Motor neuron (in vitro differentiated cells): ENCODE results near the gene SAFB2. TPM values are rescaled to one million over a fixed set of nuclear protein-coding genes. Genes with fewer than 3 reads are reported as not detected.
A peak's percentile ranks its signal among the peaks of the same experiment; 100 is the strongest.

Source experiments
- ATAC-seq, 8 experiments: fragments of 200-7000 bp; cut with Tn5 transposase; replicated peaks in 6 of 8; 2 replicates each; pipeline ENCODE4 v1.8.0; 2021; ENCODE audit warnings: mild to moderate bottlenecking in 8 of 8, moderate library complexity in 8 of 8
- H3K27ac ChIP-seq, 2 donors: fragments of 250-450 bp; sonication (Bioruptor Pico); 2 replicates each; pipeline ENCODE4 v1.9.0; 2021; ENCODE audit warnings: antibody characterized with exemption in 2 of 2, mild to moderate bottlenecking in 2 of 2, moderate library complexity in 1 of 2
- H3K4me1 ChIP-seq, 2 donors: fragments of 250-450 bp; sonication (Bioruptor Pico); replicated peaks in 1 of 2; 2 replicates each; pipeline ENCODE4 v1.6.1; 2021; ENCODE audit warnings: antibody characterized with exemption in 2 of 2, mild to moderate bottlenecking in 2 of 2, moderate library complexity in 1 of 2
- H3K4me3 ChIP-seq, 5 donors: fragments of 250-450 bp; sonication (Bioruptor Pico); 2 replicates each; pipeline ENCODE4 v1.9.0; 2021; ENCODE audit warnings: antibody characterized with exemption in 5 of 5, mild to moderate bottlenecking in 5 of 5, moderate library complexity in 4 of 5
- WGBS, 10 experiments: fragments of 450-650 bp; shearing (Covaris generic); methylation state at CpG; one replicate each; pipeline ENCODE4 v1.0.0; 2022; 5-methylcytosine and 5-hydroxymethylcytosine counted together
- in situ Hi-C, 9 experiments: fragments of 400-800 bp; cut with MboI; loops; one replicate each; pipeline ENCODE4 v1.15.0; 2021; ENCODE audit warnings: low sequenced_read_pairs in 9 of 9, low pct_unique_long_range_greater_than_20kb in 2 of 9; ENCODE audit not compliant: unreplicated experiment in 9 of 9
- total RNA-seq, 8 experiments: library from RNA; unstranded; fragments of 300-600 nt; gene quantifications; 2 replicates each; pipeline versions ENCODE4 v1.2.3 to v1.2.4, GENCODE V29; 2022

The SAFB2 gene
- total RNA-seq: 10 to 100 TPM; 31.1 to 97.5 (median 50.6) TPM

DNA sequence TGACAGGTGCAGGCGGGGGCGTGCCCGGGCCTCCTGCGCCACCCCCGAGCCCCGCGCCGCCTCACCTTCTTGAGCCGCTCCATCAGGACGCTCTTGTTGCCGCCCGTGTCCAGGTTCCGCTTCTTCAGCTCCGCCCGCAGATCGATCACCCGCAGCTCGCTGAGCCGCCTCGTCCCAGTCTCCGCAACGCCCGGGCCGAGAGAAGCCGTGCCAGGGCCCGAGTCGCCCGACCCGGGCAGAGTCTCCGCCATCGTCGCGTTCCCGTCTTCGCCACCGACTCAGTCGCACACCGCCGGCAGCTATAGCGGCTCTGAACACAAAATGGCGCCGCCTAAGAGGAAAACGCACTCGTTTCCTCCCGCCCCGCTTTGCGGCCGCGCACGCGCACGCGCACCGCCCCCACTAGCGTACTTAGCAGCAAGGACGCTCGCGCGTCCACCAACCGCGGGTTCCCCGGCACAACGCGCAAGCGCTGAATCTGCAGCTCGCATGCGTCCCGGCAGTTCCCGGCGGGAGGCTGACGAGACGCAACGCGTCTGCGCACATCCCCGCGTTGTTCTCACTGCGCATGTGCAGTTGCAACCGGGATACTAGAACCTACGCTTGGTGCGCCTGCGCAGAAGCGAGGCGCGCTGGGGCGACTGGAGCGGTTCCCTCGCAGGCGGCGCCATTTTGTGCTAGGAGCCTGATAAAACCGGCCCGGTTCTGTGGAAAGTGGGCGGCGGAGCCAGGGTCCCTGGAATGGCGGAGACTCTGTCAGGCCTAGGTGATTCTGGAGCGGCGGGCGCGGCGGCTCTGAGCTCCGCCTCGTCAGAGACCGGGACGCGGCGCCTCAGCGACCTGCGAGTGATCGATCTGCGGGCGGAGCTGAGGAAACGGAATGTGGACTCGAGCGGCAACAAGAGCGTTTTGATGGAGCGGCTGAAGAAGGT lies at the start of gene SAFB2, which contains the start of gene SAFB:
TSS of gene SAFB2 (minus strand) at position 312 of the 932 bp plus-strand sequence. CDS start at position 251, 61 bp downstream.
TSS of gene SAFB (plus strand) at position 619 of the 932 bp plus-strand sequence. CDS start at position 742, 123 bp downstream.
- WGBS, 10 experiments: 0 to 20% (median 0%) methylated on average over 1 to 37 of the region's 116 CpGs; no CpG with 5 or more reads in 4 of the 10 experiments
- in situ Hi-C loops: no loop called here
- Histone ChIP-seq H3K27ac (peak within 1 kb of the TSS; percentile 93 to 98), H3K4me3 (peak within 1 kb of the TSS; percentile 73 to 97 (median 91)), H3K4me1 (peaks cover 27 to 29% of the 10 kb centered on the region in 2 donors)
- peak; percentile 76 to 95 (median 88) for ATAC-seq

DNA sequence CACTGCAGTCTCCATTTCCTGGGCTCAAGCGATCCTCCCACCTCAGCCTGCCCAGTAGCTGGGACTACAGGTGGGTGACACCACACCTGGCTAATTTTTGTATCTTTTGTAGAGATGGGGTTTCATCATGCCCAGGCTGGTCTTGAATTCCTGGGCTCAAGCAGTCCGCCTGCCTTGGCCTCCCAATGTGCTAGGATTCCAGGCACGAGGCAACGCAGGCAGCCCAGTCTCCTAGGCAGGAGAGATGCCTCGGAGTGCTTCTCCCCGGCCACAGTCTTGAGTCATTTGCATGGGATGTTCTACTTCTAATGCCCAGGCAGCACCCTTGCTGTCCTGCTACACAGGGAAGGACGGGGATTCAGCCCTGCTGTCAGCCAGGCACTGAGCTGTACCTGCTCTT lies 49.0 kb upstream of the SAFB2 start:
- no peak for ATAC-seq
- Histone ChIP-seq H3K27ac (no peak overlapping the region), H3K4me1 (no peaks in the 10 kb centered on the region), H3K4me3 (no peak overlapping the region)
- in situ Hi-C loops: no loop called here
- WGBS, 10 experiments: 92% methylated on average over 4 of the region's 7 CpGs; no CpG with 5 or more reads in 8 of the 10 experiments

DNA sequence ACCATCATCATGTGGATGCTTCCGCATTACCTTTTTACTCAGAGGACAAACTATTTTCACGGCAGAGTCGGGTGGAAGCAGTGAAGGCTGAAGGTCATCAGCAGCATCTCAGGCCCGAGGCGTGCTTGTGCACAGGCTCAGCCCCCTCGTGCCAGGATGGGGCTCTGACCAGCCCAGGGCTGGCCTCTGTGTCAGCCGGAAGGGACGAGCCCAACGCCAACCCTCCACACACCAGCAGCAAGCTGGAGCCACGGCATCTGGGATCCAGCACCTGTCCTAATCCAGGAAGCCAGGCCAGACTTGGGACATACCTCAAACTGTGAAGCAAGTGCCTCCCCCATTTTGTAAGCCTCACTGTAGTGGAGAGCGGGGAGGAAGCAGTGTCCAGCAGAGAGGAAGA lies 46.6 kb upstream of the SAFB2 start:
- in situ Hi-C loops: no loop called here

DNA sequence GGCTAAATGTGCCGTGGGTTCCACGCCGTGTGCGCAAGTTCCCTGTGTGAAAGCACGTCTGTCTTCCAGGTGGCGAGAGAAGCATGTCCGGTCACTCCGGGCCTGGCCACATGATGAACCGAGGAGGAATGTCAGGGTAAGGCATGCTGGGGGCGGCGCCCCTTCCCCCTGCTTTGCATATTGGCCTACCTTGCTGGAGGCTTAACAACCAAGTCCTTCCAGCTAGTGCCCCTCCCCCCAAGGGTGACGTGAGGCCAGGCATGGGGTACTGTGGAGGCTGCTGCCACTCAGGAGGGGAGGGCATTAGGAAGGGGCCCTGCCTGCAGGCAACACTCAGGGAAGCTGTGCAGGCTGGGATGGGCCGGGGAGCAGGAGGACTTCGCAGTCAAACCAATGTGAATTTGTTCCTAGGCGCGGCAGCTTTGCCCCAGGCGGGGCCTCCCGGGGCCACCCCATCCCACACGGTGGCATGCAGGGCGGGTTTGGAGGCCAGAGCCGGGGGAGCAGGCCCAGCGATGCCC lies 45.2 kb upstream of the SAFB2 start:
- peak; percentile 23 to 68 (median 44) for ATAC-seq
- H3K4me3 ChIP-seq: no peak overlapping the region
- no peak overlapping the region for H3K27ac ChIP-seq
- in situ Hi-C loops: no loop called here
- H3K4me1 ChIP-seq: no peaks in the 10 kb centered on the region
- WGBS, 10 experiments: 57 to 93% (median 83%) methylated on average over 3 to 11 of the region's 22 CpGs; no CpG with 5 or more reads in 4 of the 10 experiments

More for the DNA sequence above, 46.6 kb upstream of the SAFB2 start:
- Histone ChIP-seq H3K4me3 (no peak overlapping the region), H3K4me1 (no peaks in the 10 kb centered on the region), H3K27ac (no peak overlapping the region)
- peak in 2 of 8 experiments; percentile 8 to 15 for ATAC-seq
- WGBS, 10 experiments: 60 to 100% (median 96%) methylated on average over 1 to 6 of the region's 11 CpGs; no CpG with 5 or more reads in 5 of the 10 experiments

DNA sequence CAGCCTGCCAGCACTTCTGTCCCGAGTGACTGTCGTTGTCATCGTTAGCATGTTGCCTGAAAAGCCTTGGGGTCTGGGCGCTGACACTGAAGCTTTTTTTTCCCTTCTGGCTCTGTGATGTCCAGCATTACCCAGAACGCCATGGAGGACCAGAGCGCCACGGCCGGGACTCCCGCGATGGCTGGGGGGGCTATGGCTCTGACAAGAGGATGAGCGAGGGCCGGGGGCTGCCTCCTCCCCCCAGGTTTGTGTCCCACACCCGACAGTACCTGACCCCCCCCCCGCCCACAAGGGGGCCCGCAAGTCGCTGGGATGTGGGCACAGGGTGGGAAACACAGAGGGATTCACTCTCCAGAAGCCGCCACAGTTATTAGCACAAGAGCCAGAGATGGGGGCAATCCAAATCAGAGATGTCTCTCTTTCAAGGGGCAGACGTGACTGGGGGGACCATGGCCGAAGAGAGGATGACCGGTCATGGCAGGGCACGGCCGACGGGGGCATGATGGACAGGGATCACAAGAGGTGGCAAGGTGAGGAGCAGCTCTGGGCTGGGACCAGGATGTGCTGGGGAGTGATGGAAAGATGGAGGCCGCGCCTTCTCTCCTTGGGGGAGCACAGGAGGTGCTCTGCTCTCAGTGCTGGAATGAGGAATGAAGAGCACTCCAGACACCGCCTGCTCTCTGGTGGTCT lies 44.5 kb upstream of the SAFB2 start:
- Histone ChIP-seq H3K4me3 (no peak overlapping the region), H3K4me1 (no peaks in the 10 kb centered on the region), H3K27ac (no peak overlapping the region)
- peak in 4 of 8 experiments; percentile 13 to 31 (median 22) for ATAC-seq
- 70 to 96% (median 93%) methylated on average over 2 to 5 of the region's 26 CpGs; no CpG with 5 or more reads in 7 of the 10 experiments for WGBS, 10 experiments
- in situ Hi-C loops: no loop called here

DNA sequence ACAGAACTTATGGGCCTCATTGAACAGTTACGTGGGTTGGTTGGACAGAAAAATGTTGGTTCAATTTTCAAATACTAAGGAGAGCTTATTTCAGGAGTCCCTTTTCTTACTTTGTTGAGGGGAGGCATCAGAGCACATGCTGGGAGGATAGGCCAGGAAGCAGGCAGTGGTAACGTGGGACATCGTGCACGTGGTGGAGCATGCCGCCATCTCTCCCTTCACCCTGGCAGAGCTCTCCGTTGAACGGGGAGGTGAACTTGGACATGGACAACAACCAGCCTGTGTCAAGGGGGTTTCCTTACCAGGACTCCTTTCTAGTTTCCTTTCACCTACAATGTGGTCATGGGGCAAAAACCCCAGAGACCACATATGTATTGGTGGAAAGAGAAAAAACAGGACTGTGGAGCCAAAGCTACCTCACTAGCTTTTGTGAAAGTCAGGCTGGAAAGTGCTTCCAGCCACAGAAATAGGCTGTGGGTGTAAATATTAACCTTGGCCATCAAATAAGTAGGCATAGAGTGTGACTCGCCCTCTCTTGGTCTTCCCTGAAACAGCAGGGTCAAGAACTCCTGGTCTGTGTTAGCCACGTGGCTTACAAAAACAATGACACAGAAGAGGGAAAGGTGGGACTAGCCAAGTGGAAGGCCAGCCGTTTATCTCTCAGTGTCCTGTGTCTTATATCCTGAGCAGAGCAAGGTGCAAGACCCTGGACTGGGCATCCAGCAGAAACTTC lies 43.4 kb upstream of the SAFB2 start:
- peak in 3 of 8 experiments; percentile 16 to 66 (median 49) for ATAC-seq
- Histone ChIP-seq H3K4me1 (no peaks in the 10 kb centered on the region), H3K4me3 (no peak overlapping the region), H3K27ac (no peak overlapping the region)
- WGBS, 10 experiments: 46 to 100% (median 82%) methylated on average over 1 to 10 of the region's 10 CpGs; no CpG with 5 or more reads in 1 of the 10 experiments
- in situ Hi-C loops: no loop called here

DNA sequence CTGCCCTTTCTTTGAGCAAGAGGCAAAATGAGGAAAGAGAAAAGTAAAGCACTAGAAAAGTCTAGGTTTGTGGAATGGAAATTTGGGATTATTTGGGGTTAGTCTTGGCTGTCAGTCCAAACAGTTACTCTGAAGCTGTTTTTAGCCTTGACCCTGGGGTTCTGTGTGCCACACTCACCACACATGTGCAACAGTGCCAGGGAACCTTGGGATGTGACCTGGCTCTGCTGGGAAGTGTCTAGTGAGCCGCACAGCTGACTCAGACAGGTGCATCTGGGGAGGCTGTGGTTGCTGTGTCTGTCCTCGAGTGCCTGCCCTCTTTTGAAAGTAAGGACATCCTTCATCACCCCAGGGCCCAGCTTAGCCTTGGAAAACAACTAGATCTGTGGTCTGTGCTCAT lies 41.9 kb upstream of the SAFB2 start:
- in situ Hi-C loops: no loop called here
- Histone ChIP-seq H3K4me3 (no peak overlapping the region), H3K4me1 (no peaks in the 10 kb centered on the region), H3K27ac (no peak overlapping the region)
- ATAC-seq: no peak
- 83 to 100% (median 87%) methylated on average over 1 to 2 of the region's 2 CpGs; no CpG with 5 or more reads in 6 of the 10 experiments for WGBS, 10 experiments

DNA sequence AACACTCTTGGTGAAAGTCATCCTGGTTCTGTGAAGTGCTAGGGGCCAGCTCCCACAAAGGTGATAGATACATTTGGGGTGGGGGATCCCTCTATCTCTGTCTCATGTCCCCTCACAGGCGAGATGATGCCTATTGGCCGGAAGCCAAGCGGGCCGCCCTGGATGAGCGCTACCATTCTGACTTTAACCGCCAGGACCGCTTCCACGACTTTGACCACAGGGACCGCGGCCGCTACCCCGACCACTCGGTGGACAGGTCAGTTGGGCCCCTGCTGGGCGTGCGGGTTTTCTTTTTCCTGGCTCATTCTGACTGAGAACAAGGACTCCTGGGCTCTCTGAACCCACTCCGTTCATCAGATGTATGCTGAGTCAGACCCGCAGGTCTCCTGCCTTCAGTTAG lies 41.3 kb upstream of the SAFB2 start:
- in situ Hi-C loops: no loop called here
- H3K4me1 ChIP-seq: no peaks in the 10 kb centered on the region
- WGBS, 10 experiments: 80 to 100% (median 94%) methylated on average over 2 to 12 of the region's 17 CpGs; no CpG with 5 or more reads in 2 of the 10 experiments
- no peak for ATAC-seq
- H3K27ac ChIP-seq: no peak overlapping the region
- no peak overlapping the region for H3K4me3 ChIP-seq

DNA sequence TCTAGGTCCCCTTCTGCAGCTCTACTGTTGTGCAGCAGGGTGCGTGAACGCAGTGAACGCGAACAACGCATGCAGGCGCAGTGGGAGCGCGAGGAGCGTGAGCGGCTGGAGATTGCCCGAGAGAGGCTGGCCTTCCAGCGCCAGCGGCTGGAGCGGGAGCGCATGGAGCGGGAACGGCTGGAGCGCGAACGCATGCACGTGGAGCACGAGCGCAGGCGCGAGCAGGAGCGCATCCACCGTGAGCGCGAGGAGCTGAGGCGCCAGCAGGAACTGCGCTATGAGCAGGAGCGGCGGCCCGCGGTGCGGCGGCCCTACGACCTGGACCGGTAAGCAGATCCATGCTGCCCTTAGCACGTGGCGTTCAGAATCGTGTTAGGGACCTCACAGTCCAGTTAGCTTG lies 38.9 kb upstream of the SAFB2 start:
- 92 to 100% (median 97%) methylated on average over 1 to 28 of the region's 42 CpGs; no CpG with 5 or more reads in 4 of the 10 experiments for WGBS, 10 experiments
- H3K4me1 ChIP-seq: no peaks in the 10 kb centered on the region
- no peak overlapping the region for H3K4me3 ChIP-seq
- in situ Hi-C loops: no loop called here
- peak in 4 of 8 experiments; percentile 9 to 22 (median 14) for ATAC-seq
- no peak overlapping the region for H3K27ac ChIP-seq

DNA sequence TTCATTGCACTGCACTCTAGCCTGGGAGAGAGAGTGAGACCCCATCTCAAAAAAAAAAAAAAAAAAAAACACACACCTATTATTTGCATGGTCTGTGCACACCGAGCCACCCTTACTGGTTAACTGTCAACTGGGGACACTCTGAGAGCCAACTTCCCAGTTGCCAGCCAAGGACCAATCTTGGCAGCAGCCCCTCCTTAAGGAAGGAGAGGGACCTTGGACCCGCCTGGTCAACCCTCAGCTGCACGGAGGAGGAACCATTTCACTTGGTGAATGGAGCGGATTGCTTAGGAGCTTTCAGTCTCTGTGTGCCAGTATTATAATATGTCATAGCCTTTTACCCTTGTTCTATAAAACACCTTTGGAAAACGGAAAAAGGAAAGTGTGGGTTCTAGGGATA lies 32.8 kb upstream of the SAFB2 start:
- WGBS, 10 experiments: 40 to 100% (median 100%) methylated on average over 1 to 4 of the region's 5 CpGs; no CpG with 5 or more reads in 1 of the 10 experiments
- Histone ChIP-seq H3K27ac (no peak overlapping the region), H3K4me1 (no peaks in the 10 kb centered on the region), H3K4me3 (no peak overlapping the region)
- ATAC-seq: no peak
- in situ Hi-C loops: no loop called here

DNA sequence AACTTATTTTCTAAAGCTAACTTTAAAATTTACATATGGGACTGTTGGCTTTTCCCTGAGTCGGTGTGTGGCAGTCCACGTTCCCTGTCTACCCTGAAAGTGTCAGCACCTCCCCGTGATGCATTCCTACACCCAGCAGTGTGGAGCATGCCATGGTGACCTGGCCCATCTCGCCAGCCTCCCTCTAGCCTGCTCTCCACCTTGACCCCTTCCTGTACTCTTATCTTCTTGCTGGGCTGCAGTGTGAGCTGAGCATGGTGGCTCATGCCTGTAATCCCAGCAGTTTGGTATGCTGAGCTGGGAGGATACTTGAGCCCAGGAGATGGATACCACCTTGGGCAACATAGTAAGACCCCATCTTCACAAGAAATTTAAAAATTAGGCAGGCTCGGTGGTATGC lies 32.4 kb upstream of the SAFB2 start:
- 80 to 100% (median 94%) methylated on average over 1 to 5 of the region's 5 CpGs; no CpG with 5 or more reads in 2 of the 10 experiments for WGBS, 10 experiments
- Histone ChIP-seq H3K4me3 (no peak overlapping the region), H3K4me1 (no peaks in the 10 kb centered on the region), H3K27ac (no peak overlapping the region)
- in situ Hi-C loops: no loop called here
- ATAC-seq: no peak

DNA sequence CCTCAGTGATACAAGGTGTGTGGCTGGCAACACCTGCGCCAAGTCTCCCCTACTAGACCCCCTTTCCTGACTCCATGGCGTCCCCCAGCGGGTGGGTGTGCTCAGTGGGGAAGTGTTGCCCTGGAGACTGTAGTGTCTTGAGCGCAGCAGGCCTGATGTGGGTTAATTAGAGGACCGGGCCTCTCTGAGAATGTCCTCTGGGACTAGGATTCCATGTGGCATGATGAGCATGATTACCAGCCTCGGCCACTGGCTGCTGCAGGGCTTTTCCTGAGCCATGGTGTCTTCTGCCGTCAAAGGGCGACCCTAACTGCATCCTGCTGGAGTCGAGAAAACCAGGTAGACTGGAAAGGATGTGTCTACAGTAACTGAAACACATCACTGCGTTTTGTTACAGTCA lies 29.7 kb upstream of the SAFB2 start:
- Histone ChIP-seq H3K4me1 (no peaks in the 10 kb centered on the region), H3K27ac (no peak overlapping the region), H3K4me3 (no peak overlapping the region)
- 82 to 100% (median 93%) methylated on average over 1 to 8 of the region's 10 CpGs; no CpG with 5 or more reads in 4 of the 10 experiments for WGBS, 10 experiments
- ATAC-seq: no peak
- in situ Hi-C loops: no loop called here
